Nephron progenitor cell (in vitro differentiated cells): ENCODE data around the gene PANK2.

Source experiments
- DNase-seq: peaks from one replicate; pipeline ENCODE4 v3.0.0; 2021
- H3K27ac Mint-ChIP-seq: 2 replicates; pipeline ENCODE4 v1.8.0; 2021; ENCODE audit warnings: mild to moderate bottlenecking, moderate library complexity, mixed read lengths
- H3K27me3 Mint-ChIP-seq: 2 replicates; pipeline ENCODE4 v1.8.0; 2021; ENCODE audit warnings: mild to moderate bottlenecking, low read depth, mixed read lengths; ENCODE audit not compliant: poor library complexity
- H3K36me3 Mint-ChIP-seq: 2 replicates; pipeline ENCODE4 v1.8.0; 2021; ENCODE audit warnings: low read depth, mixed read lengths
- H3K4me1 Mint-ChIP-seq: 2 replicates; pipeline ENCODE4 v1.8.0; 2021; ENCODE audit warnings: mixed read lengths
- H3K4me3 Mint-ChIP-seq: 2 replicates; pipeline ENCODE4 v1.8.0; 2021; ENCODE audit warnings: mild to moderate bottlenecking, moderate library complexity, mixed read lengths
- H3K9me3 Mint-ChIP-seq: 2 replicates; pipeline ENCODE4 v1.8.0; 2021; ENCODE audit warnings: mild to moderate bottlenecking, moderate library complexity, mixed read lengths
- CTCF ChIP-seq: fragments of 200-600 bp; sonication (generic); IDR thresholded peaks from 2 replicates; pipeline ENCODE4 v1.5.0; 2021; ENCODE audit warnings: antibody characterized with exemption

The PANK2 gene

GRCh38 chr20:3846740-3847428, 42.3 kb upstream of the PANK2 start, which contains the start of gene MAVS:
MAVS (plus strand) TSS chr20:3846834; CDS start chr20:3854625, 7,791 bp downstream.
- TF ChIP-seq CTCF, result no peak
- H3K4me1 Mint-ChIP-seq, result peaks cover 25% of the 10 kb centered on the region
- peaks cover 3% of the 10 kb centered on the region for H3K27me3 Mint-ChIP-seq
- peak within 1 kb of the TSS; percentile 51 for H3K27ac Mint-ChIP-seq
- H3K4me3 Mint-ChIP-seq, result peak within 1 kb of the TSS; percentile 91
- H3K9me3 Mint-ChIP-seq, result no peaks in the 10 kb centered on the region
- DNase-seq, result peak; percentile 94
- peaks cover 17% of the 10 kb centered on the region for H3K36me3 Mint-ChIP-seq

GRCh38 chr20:3847429-3847940, 41.7 kb upstream of the PANK2 start:
- peaks cover 25% of the 10 kb centered on the region for H3K4me1 Mint-ChIP-seq
- peak overlapping the region; percentile 91 for H3K4me3 Mint-ChIP-seq
- peaks cover 3% of the 10 kb centered on the region for H3K27me3 Mint-ChIP-seq
- H3K9me3 Mint-ChIP-seq, result no peaks in the 10 kb centered on the region
- no peak for TF ChIP-seq CTCF
- peaks cover 22% of the 10 kb centered on the region for H3K36me3 Mint-ChIP-seq
- no peak for DNase-seq
- peak overlapping the region; percentile 42 for H3K27ac Mint-ChIP-seq

- peak overlapping the region; percentile 83 for H3K27ac Mint-ChIP-seq
- H3K36me3 Mint-ChIP-seq, result peaks cover 22% of the 10 kb centered on the region
- no peak for TF ChIP-seq CTCF
- no peaks in the 10 kb centered on the region for H3K9me3 Mint-ChIP-seq
- peaks cover 23% of the 10 kb centered on the region for H3K4me1 Mint-ChIP-seq
- H3K4me3 Mint-ChIP-seq, result peak overlapping the region; percentile 91
- H3K27me3 Mint-ChIP-seq, result no peaks in the 10 kb centered on the region
- DNase-seq, result no peak
Measured at GRCh38 chr20:3848565-3848964, 40.6 kb upstream of the PANK2 start.

GRCh38 chr20:3854462-3854871, 34.7 kb upstream of the PANK2 start:
- Mint-ChIP-seq H3K9me3 (no peaks in the 10 kb centered on the region), H3K27me3 (no peaks in the 10 kb centered on the region), H3K27ac (no peak overlapping the region), H3K4me1 (no peaks in the 10 kb centered on the region), H3K4me3 (no peak overlapping the region), H3K36me3 (peaks cover 56% of the 10 kb centered on the region)
- TF ChIP-seq CTCF, result no peak
- DNase-seq, result no peak

- peaks cover 9% of the 10 kb centered on the region for H3K9me3 Mint-ChIP-seq
- H3K27ac Mint-ChIP-seq, result no peak overlapping the region
- DNase-seq, result no peak
- TF ChIP-seq CTCF, result no peak
- no peak overlapping the region for H3K4me3 Mint-ChIP-seq
- H3K4me1 Mint-ChIP-seq, result no peaks in the 10 kb centered on the region
- H3K27me3 Mint-ChIP-seq, result no peaks in the 10 kb centered on the region
- peaks cover 67% of the 10 kb centered on the region for H3K36me3 Mint-ChIP-seq
Measured at GRCh38 chr20:3857405-3857804, 31.8 kb upstream of the PANK2 start.

GRCh38 chr20:3858689-3859088, 30.5 kb upstream of the PANK2 start:
- Mint-ChIP-seq H3K27me3 (no peaks in the 10 kb centered on the region), H3K27ac (no peak overlapping the region), H3K4me3 (no peak overlapping the region), H3K36me3 (peaks cover 79% of the 10 kb centered on the region), H3K4me1 (no peaks in the 10 kb centered on the region), H3K9me3 (peaks cover 12% of the 10 kb centered on the region)
- no peak for TF ChIP-seq CTCF
- DNase-seq, result no peak
